ENCODE measurements around the gene VEGFC. TPM values are rescaled to one million over a fixed set of nuclear protein-coding genes. Genes with fewer than 3 reads are reported as not detected.

The VEGFC gene
- total RNA-seq, 1 donor from 2014 or later = 20.3 TPM

GRCh38 chr4:176791591-176792325 lies 964 bp downstream of the VEGFC start:
- Histone ChIP-seq H3K9me3 (ENCODE audit: insufficient read depth, low read depth, low read length) (no peaks in the 10 kb centered on the region), H4K20me1 (ENCODE audit: insufficient read depth, low read length) (peaks cover 5% of the 10 kb centered on the region), H3K9ac (ENCODE audit: low read length) (peak overlapping the region; percentile 96), H3K79me2 (ENCODE audit: insufficient read depth, low read length) (peaks cover 53% of the 10 kb centered on the region), H3K27ac (ENCODE audit: low read depth, low read length) (peak overlapping the region; percentile 77), H3K4me3 (ENCODE audit: insufficient read depth, low read depth, low read length) (peak overlapping the region; percentile 96), H3K4me2 (ENCODE audit: low read length) (peak overlapping the region; percentile 84), H2AFZ (ENCODE audit: low read depth, low read length) (peak overlapping the region; percentile 64), H3K36me3 (ENCODE audit: insufficient read depth, low read length) (no peaks in the 10 kb centered on the region), H3K4me1 (ENCODE audit: insufficient read depth, low read length) (peaks cover 22% of the 10 kb centered on the region), H3K27me3 (ENCODE audit: insufficient read depth, low read length) (no peaks in the 10 kb centered on the region)
- Mint-ChIP-seq H3K27me3 (ENCODE audit: low read depth, unreplicated experiment) (no peaks in the 10 kb centered on the region), H3K36me3 (ENCODE audit: low read depth, unreplicated experiment) (no peaks in the 10 kb centered on the region), H3K9me3 (ENCODE audit: unreplicated experiment) (no peaks in the 10 kb centered on the region), H3K27ac (ENCODE audit: unreplicated experiment) (peak overlapping the region; percentile 95), H3K4me3 (ENCODE audit: unreplicated experiment) (peak overlapping the region; percentile 96), H3K4me1 (ENCODE audit: low read depth, unreplicated experiment) (peaks cover 8% of the 10 kb centered on the region)
- FAIRE-seq (no peak), DNase-seq (ENCODE audit: low read depth) (no peak)
- TF ChIP-seq EZH2 (IDR thresholded peaks at IDR 0.05; ENCODE audit: insufficient read depth, low read length) (no peak), CTCF (IDR thresholded peaks at IDR 0.05; ENCODE audit: insufficient read depth, low read depth, low read length) (no peak)

GRCh38 chr4:176790398-176790797 lies 2.3 kb downstream of the VEGFC start:
- no peak for TF ChIP-seq EZH2 (IDR thresholded peaks at IDR 0.05; ENCODE audit: insufficient read depth, low read length)
- TF ChIP-seq CTCF (IDR thresholded peaks at IDR 0.05; ENCODE audit: insufficient read depth, low read depth, low read length) = no peak
- no peak overlapping the region for H3K27ac ChIP-seq (ENCODE audit: low read depth, low read length)
- peaks cover 12% of the 10 kb centered on the region for H3K4me1 Mint-ChIP-seq (ENCODE audit: low read depth, unreplicated experiment)
- H3K4me2 ChIP-seq (ENCODE audit: low read length) = peak overlapping the region; percentile 84
- H3K36me3 ChIP-seq (ENCODE audit: insufficient read depth, low read length) = no peaks in the 10 kb centered on the region
- FAIRE-seq = peak; percentile 50
- peaks cover 22% of the 10 kb centered on the region for H3K4me1 ChIP-seq (ENCODE audit: insufficient read depth, low read length)
- H3K4me3 ChIP-seq (ENCODE audit: insufficient read depth, low read depth, low read length) = peak overlapping the region; percentile 96
- H3K79me2 ChIP-seq (ENCODE audit: insufficient read depth, low read length) = peaks cover 66% of the 10 kb centered on the region
- peak overlapping the region; percentile 82 for H3K4me3 Mint-ChIP-seq (ENCODE audit: unreplicated experiment)
- H3K9me3 Mint-ChIP-seq (ENCODE audit: unreplicated experiment) = no peaks in the 10 kb centered on the region
- H3K27ac Mint-ChIP-seq (ENCODE audit: unreplicated experiment) = peak overlapping the region; percentile 38
- no peaks in the 10 kb centered on the region for H3K27me3 Mint-ChIP-seq (ENCODE audit: low read depth, unreplicated experiment)
- peak overlapping the region; percentile 96 for H3K9ac ChIP-seq (ENCODE audit: low read length)
- peaks cover 12% of the 10 kb centered on the region for H4K20me1 ChIP-seq (ENCODE audit: insufficient read depth, low read length)
- no peaks in the 10 kb centered on the region for H3K9me3 ChIP-seq (ENCODE audit: insufficient read depth, low read depth, low read length)
- H3K27me3 ChIP-seq (ENCODE audit: insufficient read depth, low read length) = no peaks in the 10 kb centered on the region
- H3K36me3 Mint-ChIP-seq (ENCODE audit: low read depth, unreplicated experiment) = no peaks in the 10 kb centered on the region
- no peak overlapping the region for H2AFZ ChIP-seq (ENCODE audit: low read depth, low read length)
- no peak for DNase-seq (ENCODE audit: low read depth)

GRCh38 chr4:176789955-176790354 lies 2.8 kb downstream of the VEGFC start:
- Histone ChIP-seq H3K4me3 (ENCODE audit: insufficient read depth, low read depth, low read length) (peak overlapping the region; percentile 96), H3K27ac (ENCODE audit: low read depth, low read length) (no peak overlapping the region), H3K9ac (ENCODE audit: low read length) (peak overlapping the region; percentile 96), H3K27me3 (ENCODE audit: insufficient read depth, low read length) (no peaks in the 10 kb centered on the region), H3K4me2 (ENCODE audit: low read length) (peak overlapping the region; percentile 84), H3K36me3 (ENCODE audit: insufficient read depth, low read length) (no peaks in the 10 kb centered on the region), H4K20me1 (ENCODE audit: insufficient read depth, low read length) (peaks cover 12% of the 10 kb centered on the region), H3K79me2 (ENCODE audit: insufficient read depth, low read length) (peaks cover 71% of the 10 kb centered on the region), H3K9me3 (ENCODE audit: insufficient read depth, low read depth, low read length) (no peaks in the 10 kb centered on the region), H2AFZ (ENCODE audit: low read depth, low read length) (no peak overlapping the region), H3K4me1 (ENCODE audit: insufficient read depth, low read length) (peaks cover 21% of the 10 kb centered on the region)
- Mint-ChIP-seq H3K27me3 (ENCODE audit: low read depth, unreplicated experiment) (no peaks in the 10 kb centered on the region), H3K36me3 (ENCODE audit: low read depth, unreplicated experiment) (no peaks in the 10 kb centered on the region), H3K4me3 (ENCODE audit: unreplicated experiment) (peak overlapping the region; percentile 82), H3K4me1 (ENCODE audit: low read depth, unreplicated experiment) (peaks cover 12% of the 10 kb centered on the region), H3K9me3 (ENCODE audit: unreplicated experiment) (no peaks in the 10 kb centered on the region), H3K27ac (ENCODE audit: unreplicated experiment) (no peak overlapping the region)
- DNase-seq (ENCODE audit: low read depth) (peak; percentile 56), FAIRE-seq (peak; percentile 97)
- TF ChIP-seq CTCF (IDR thresholded peaks at IDR 0.05; ENCODE audit: insufficient read depth, low read depth, low read length) = peak; percentile 76
- no peak for TF ChIP-seq EZH2 (IDR thresholded peaks at IDR 0.05; ENCODE audit: insufficient read depth, low read length)
